Suprapubic skin (tissue), 3 donors: ENCODE results near the gene SYNGR3.
A peak's percentile ranks its signal among the peaks of the same experiment; 100 is the strongest.

Experiments
- CTCF ChIP-seq, 2 donors: fragments of 200-600 bp in 1 of 2; fragments of 450-650 bp in 1 of 2; sonication (generic) in 1 of 2; IDR thresholded peaks; one replicate each; pipeline ENCODE4 v1.5.1; 2016 to 2019; ENCODE audit warnings: antibody characterized with exemption in 2 of 2, mild to moderate bottlenecking in 1 of 2, moderate library complexity in 1 of 2
- EP300 ChIP-seq: sonication (generic); formaldehyde crosslinking; IDR thresholded peaks from one replicate; pipeline ENCODE4 v1.6.1; 2017; ENCODE audit warnings: antibody characterized with exemption
- POLR2A ChIP-seq, 2 donors: fragments of 450-650 bp; IDR thresholded peaks; one replicate each; pipeline ENCODE4 v1.6.1; 2017; ENCODE audit warnings: antibody characterized with exemption in 2 of 2, mild to moderate bottlenecking in 2 of 2, moderate library complexity in 2 of 2

- no peak for TF ChIP-seq CTCF (IDR thresholded peaks at IDR 0.05)
- peak; percentile 72 to 78 for TF ChIP-seq POLR2A (IDR thresholded peaks at IDR 0.05)
- TF ChIP-seq EP300, result no peak
These were observed 17.8 kb upstream of the SYNGR3 start, which contains the start of gene TBL3 for GRCh38 chr16:1971796-1972489.
